HG02798 (cell line): Measurements from ENCODE around the gene PIP5K1B.

ENCODE experiments used
- ATAC-seq: cut with Tn5 transposase; IDR thresholded peaks from one replicate; pipeline ENCODE4 v1.9.1; 2021; ENCODE audit warnings: mild to moderate bottlenecking; ENCODE audit not compliant: unreplicated experiment, poor library complexity

The PIP5K1B gene

DNA sequence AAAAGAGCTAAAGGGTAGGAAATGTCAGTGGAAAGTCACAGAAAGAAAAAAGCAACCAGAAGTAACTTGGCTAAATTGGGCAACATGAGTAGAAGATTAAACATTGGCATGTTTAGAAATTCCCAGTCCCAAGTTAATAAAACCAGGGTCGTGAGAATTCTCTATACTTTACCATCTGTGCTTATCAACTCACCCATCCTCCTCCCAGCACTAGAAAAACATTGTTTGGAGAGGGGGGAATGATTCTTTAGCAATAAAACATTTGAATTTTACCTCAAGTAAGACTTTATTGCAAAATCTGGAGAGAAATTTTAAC is 229.2 kb downstream of the PIP5K1B start:
- ATAC-seq = no peak

DNA sequence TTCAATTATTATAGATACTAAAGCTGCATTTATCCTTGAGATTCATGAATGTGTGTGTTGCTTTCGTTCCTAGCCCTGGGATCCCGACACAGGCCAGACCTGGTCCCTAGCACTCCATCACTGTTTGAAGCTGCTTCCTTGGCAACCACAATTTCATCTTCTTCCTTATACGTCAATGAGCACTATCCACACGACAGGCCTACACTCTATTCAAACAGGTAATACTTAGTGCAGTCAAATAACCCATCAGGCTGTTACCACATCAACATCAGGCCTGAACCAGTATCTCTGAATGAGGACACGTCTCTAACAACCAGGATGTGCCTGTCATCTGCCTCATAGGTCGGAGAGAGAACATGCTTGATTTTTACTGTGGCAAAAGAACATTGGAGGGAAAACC is 235.5 kb downstream of the PIP5K1B start:
- ATAC-seq = no peak

DNA sequence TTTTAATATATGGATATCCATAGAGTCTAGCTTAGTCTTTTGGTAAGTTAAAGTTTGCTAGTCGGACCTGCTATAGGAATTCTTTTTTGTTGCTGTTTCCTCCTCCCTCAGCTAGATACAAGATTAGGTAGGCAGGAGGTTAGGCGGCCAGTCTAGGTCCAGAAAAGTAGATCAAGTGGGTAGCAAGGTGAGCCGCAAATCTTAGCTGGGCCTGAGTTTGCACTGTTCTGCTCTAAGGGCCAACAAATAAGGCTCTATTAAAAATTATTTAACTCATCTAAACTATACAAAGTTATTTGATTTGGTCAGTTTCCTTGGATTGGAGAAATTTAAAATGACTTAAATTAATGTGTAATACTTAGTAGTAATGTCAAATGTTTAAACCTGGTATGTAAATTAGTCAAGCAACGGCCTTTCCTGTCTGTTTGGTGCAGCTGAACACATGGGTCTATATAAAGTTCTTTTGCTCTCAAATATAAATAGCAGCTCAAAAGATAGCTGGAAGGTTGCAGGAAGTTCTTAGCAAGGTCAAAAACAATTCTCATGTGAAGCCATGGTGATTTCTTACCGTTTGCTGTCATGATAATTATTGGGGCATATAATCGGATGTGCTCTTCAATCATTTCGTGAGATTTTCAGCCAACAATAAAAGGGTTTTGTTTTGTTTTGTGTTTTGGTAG is 236.9 kb downstream of the PIP5K1B start:
- ATAC-seq = no peak

- ATAC-seq = no peak
These were observed 237.8 kb downstream of the PIP5K1B start for GRCh38 chr9:68942790-68943189.

DNA sequence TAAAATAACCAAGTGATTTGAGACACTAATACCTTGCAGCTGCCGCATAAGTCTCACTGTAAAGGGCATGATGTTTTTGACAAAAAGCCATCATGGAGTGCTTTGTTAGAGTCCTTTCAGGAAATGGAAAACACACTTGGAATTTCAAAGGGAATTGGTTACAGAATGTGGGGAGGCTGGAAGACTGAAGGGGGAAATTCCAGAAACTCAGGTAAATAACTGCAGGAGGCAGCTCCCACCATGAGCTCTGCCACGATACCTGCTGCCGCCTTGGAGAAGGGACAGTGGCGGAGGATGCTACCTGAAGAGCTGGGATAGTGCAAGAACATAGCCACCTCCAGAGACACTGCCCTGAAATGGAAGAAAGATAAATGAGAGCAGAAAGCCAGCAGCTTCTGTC is 242.0 kb downstream of the PIP5K1B start:
- no peak for ATAC-seq

- ATAC-seq = no peak
These were observed 243.0 kb downstream of the PIP5K1B start for GRCh38 chr9:68947842-68948569.

DNA sequence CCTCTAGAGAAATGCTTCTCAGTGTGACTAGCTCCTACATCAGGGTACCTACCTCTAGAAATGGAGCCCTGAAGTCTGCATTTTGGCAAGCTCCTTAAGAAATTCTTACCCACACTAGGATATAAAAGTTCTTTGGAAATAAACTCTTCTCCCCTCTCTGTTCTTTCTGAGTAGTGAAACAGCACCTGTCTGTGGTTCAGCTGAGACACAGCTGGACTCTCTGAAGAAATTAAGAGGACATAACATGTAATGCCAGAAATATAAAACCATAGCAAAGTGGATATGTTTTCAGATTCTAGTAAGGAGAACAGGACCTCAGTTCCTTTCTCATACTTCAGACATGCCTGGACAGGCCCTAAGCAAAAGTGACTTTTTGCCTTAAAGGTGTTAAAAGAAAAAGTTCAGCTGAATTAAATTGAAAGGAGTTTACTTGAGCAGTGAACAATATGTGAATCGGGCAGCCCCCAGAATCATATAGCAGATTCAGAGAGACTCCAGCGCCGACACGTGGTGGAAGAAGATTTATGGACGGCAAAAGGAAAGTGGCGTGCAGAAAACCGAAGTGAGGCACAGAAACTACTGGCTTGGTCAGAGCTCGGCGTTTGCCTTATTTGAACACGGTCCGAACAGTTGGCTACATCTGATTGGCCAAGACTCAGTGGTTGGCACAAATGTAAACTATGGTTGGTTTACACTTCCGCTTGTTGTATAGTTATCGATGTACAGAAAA is 244.4 kb downstream of the PIP5K1B start:
- peak; percentile 42 for ATAC-seq

DNA sequence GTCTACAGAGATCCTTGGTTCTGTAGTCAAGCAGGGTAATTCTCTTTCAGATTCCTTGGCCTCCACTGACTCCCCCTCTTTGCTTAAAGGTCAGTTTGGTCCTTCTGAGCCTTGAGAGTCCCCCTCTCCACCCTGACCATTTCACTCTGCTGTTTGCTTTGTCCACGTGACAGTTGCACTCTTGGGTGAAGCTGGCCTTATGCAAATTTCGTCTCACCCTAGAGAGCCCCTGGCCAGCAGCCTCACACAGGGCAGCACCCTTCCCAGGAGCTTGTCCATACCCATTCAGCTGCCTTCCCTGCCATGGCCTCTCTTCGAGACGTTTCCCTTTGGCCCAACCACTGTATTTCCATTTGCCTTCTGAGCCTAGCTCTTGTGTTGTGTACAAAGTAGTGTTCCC is 245.1 kb downstream of the PIP5K1B start:
- ATAC-seq = no peak

DNA sequence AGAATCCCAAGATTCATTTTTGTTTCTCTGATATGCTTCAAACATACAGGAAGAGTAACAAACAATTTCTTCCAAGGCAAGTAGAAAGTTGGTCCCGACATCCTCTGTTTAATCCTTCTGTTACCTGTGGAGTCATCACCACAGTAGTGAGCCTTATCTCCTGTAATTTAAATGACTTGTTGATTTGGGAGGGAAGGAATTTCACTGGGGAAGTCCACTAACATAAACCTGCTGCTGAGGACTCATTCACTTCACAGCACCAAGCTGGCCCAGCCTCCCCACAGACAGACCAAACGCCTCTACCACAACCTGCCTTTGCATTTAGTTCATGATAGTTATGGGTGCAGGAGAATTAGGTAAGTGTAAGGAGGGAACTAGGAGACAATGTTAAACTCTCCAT is 245.6 kb downstream of the PIP5K1B start:
- ATAC-seq = no peak

DNA sequence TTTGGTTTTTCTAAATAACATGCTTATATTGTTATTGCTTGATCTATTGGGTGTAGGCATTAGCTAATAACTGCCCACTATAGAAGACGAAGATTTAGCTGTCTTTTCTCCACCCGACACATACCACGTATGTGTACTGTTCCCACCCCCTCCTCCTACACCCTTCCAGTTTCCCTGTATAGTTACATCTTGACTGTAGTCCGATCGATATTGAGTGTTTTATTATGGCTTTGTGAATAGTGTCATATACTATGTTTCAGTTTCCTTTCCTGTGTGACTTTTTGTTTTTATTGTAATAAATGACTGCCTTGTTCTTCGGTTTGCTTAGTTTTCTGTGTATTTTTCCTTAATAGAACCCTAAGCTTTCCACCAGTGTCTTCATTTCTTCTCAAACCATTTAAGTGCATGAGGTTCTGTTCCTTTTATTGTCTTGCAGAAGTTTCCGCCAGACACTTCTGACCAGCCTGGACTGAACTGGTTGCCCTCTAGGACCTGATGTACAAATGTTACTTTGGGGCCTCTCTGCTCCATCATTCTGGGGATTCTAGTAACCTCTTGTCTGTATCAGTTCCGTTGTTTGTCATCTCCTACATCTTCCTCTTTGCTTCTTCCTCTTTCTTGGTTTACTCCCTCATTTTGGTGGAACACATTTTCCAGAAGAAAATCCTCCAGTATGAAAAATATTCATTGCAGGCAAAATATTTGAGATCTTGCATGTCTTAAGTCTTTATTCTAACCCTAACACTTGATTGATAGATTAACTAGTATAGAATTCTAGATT is 247.0 kb downstream of the PIP5K1B start:
- ATAC-seq = peak; percentile 56

- ATAC-seq = no peak
These were observed 248.7 kb downstream of the PIP5K1B start for GRCh38 chr9:68953771-68954170.

DNA sequence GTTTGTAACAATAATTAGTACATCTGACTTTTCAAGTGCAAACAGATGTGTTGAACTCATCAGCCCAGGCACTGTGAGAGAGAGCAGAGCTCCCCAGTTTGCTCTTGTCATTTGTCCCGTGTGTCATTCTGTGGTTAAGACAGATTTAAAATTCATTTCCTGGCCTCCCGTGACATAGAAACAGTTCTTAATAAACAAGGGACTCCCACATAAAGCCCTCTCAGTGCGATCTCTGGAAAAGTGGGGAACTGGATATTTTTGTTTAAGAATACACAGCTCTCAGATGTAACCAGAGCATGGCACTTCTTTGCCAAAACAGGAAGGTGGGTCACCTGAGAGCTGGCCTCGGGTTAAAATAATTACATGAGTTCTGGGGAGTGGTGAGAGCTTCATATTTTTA is 250.3 kb downstream of the PIP5K1B start:
- ATAC-seq = no peak

- no peak for ATAC-seq
These were observed 252.4 kb downstream of the PIP5K1B start for GRCh38 chr9:68957479-68957878.

- ATAC-seq = peak; percentile 42
These were observed 256.5 kb downstream of the PIP5K1B start for GRCh38 chr9:68961587-68961986.

GRCh38 chr9:68963416-68963815 is 258.4 kb downstream of the PIP5K1B start:
- ATAC-seq = no peak

DNA sequence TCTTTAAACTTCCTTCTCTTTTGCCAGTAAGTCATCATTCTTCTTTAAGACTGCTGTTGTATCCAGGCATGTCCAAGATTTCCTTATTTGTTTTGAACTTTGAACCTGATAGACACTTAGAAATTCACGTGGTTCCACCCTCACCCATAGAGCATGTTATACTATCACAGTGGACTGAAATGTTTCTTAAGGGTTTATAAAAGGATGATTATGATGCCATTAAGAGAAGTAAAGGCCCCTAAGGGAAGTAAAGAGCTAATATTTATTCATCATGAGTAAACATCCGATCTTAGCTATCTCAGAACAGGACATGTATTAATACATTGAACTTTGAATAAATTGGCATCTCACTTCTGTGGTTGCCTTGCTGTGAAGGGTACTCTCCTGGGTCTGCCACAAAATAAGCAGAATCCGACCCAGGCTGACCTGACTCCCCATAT is 259.1 kb downstream of the PIP5K1B start:
- ATAC-seq = no peak

DNA sequence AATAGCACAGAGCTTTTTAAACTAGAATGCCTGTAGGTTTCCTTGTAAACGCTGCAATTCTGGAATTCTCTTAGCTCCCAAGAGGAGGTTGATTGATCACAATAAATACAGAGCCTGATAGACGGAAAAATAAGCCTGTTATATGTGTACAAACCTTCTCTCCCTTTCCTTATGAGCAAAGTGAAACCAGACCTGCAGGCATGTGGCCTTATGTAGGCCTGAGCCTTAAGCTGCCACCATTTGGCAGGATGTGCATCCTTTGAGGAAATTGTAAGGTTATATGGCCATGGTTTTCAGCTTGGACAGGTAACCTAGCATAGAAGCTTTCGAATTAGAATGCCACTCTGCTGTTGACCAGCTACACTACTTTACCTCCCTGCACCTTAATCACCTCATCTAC is 259.7 kb downstream of the PIP5K1B start:
- no peak for ATAC-seq

DNA sequence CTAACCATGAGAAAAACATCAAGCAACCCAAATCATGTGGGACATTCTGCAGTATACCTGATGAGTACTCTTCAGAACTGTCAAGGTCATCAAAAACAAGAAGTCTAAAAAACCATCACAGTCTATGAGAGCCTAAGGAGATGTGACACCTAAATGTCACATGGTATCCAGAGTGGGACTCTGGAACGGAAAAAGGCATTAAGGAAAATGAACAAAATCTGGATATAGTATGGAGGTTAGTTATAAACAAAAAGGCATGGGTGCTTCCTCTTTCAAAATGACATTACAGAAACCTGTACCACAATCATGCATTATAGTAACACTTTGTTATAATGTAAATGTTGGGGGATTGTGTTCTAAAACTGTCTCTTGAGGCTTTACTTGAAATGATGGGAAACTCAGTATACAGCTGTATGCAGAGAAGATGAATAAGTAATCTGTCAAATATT is 261.5 kb downstream of the PIP5K1B start:
- ATAC-seq = peak; percentile 84

GRCh38 chr9:68967800-68968199 is 262.8 kb downstream of the PIP5K1B start:
- no peak for ATAC-seq

DNA sequence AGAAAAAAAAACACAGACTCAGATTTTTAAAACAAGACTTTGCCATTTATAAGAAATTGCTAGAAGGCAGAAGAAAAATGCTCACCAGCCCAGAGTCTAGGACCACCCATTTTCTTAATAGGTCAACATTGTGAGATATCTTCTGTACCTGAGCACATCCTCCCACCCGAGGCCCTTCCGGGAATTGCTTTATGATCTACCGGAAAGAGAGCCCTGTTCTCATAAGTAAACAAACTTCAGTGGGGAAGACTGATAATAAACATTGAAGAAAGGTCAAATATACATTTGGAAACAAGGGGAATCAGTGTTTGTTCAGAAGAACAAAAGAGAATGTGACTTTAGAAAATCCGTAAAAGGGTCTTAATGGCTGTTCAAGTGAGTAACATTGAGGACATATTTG is 264.5 kb downstream of the PIP5K1B start:
- no peak for ATAC-seq

DNA sequence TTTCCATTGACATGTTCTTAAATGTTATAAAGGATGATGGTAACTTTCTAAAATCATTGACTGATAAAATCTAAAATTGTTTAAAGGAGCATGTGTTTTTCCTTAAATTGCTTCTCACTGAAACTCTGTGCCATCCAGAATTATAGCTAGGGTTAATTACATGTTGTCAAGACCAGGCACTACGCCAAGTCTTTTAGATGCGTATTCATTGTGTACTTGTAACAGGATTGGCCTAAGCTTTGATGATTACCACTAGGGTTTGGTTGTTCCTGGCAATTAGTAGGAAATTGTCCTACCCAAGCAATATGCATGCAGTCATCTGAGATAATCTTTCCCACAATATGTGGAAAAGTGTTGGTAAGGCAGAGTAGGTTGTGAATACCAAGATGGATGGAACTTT is 265.1 kb downstream of the PIP5K1B start:
- no peak for ATAC-seq
